ENCODE results near the gene COX4I2. TPM values are rescaled to one million over a fixed set of nuclear protein-coding genes. Genes with fewer than 3 reads are reported as not detected.
"Not testable (repeated sequence)": the region's sequence is repeated elsewhere in the genome, so short reads cannot be mapped to it uniquely, and the experiment has no call there.

Gene COX4I2
- total and polyA plus RNA-seq, 2 donors: 4.1 to 5.4 TPM

DNA sequence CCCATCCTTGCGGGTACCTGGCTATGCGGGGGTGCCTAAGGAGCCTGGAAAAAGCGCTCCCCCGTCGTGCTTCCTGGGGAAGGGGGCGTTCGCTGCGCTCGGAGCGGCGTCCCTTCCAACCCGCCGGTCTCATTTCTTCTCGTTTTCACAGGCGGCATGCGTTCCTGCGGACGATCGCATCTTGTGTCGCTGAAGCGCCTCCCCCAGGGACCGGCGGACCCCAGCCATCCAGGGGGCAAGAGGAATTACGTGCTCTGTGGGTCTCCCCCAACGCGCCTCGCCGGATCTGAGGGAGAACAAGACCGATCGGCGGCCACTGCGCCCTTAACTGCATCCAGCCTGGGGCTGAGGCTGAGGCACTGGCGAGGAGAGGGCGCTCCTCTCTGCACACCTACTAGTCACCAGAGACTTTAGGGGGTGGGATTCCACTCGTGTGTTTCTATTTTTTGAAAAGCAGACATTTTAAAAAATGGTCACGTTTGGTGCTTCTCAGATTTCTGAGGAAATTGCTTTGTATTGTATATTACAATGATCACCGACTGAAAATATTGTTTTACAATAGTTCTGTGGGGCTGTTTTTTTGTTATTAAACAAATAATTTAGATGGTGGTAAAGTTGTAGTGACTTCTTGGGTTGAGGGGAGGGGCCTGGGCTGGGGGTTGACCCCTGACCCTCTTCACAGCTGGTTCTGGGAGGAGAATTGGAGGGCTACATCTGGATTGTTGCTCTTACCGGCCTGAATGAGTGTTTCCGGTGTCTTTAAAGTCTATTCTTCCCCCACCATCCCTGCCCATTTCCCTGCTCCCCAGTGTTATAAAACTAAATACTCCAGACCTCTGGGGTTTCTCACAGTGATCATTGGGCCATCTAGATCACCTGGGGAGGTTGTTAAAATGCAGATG, 31.6 kb upstream of the COX4I2 start:
- Histone ChIP-seq H3K4me1 (ENCODE audit: control insufficient read depth in 2 of 2, insufficient read depth in 2 of 2, low read length in 2 of 2) (peaks cover 17 to 72% of the 10 kb centered on the region in 2 donors), H3K27ac (ENCODE audit: low read depth in 1 of 2, low read length in 1 of 2) (peak overlapping the region in 1 of 2 donors; percentile 21), H3K9me3 (ENCODE audit: control insufficient read depth in 2 of 2, insufficient read depth in 1 of 2, low read length in 1 of 2) (peaks cover 0 to 3% of the 10 kb centered on the region in 2 donors), H3K4me3 (ENCODE audit: low read length in 2 of 2) (peak overlapping the region; percentile 57 to 67), H3K36me3 (ENCODE audit: control insufficient read depth in 2 of 2, insufficient read depth in 2 of 2, low read length in 1 of 2) (peaks cover 0 to 2% of the 10 kb centered on the region in 2 donors), H3K27me3 (ENCODE audit: control insufficient read depth in 2 of 2, insufficient read depth in 1 of 2, low read length in 1 of 2) (peaks cover 25 to 60% of the 10 kb centered on the region in 2 donors)
- DNase-seq (ENCODE audit: low read depth in 6 of 9, low spot score in 9 of 9): peak in 1 of 9 donors; percentile 55
- 8% methylated on average over 39 of the region's 39 CpGs for WGBS

GRCh38 chr20:31606804-31607639, 30.7 kb upstream of the COX4I2 start:
- H3K9me3 ChIP-seq (ENCODE audit: control insufficient read depth in 2 of 2, insufficient read depth in 1 of 2, low read length in 1 of 2): peaks cover 0 to 3% of the 10 kb centered on the region in 2 donors
- peaks cover 25 to 60% of the 10 kb centered on the region in 2 donors for H3K27me3 ChIP-seq (ENCODE audit: control insufficient read depth in 2 of 2, insufficient read depth in 1 of 2, low read length in 1 of 2)
- H3K36me3 ChIP-seq (ENCODE audit: control insufficient read depth in 2 of 2, insufficient read depth in 2 of 2, low read length in 1 of 2): peaks cover 0 to 2% of the 10 kb centered on the region in 2 donors
- peak overlapping the region; percentile 20 to 67 for H3K4me3 ChIP-seq (ENCODE audit: low read length in 2 of 2)
- peak in 1 of 9 donors; percentile 44 for DNase-seq (ENCODE audit: low read depth in 6 of 9, low spot score in 9 of 9)
- H3K4me1 ChIP-seq (ENCODE audit: control insufficient read depth in 2 of 2, insufficient read depth in 2 of 2, low read length in 2 of 2): peaks cover 17 to 72% of the 10 kb centered on the region in 2 donors
- 92% methylated on average over 8 of the region's 8 CpGs for WGBS
- H3K27ac ChIP-seq (ENCODE audit: low read depth in 1 of 2, low read length in 1 of 2): peak overlapping the region; percentile 36 to 57

DNA sequence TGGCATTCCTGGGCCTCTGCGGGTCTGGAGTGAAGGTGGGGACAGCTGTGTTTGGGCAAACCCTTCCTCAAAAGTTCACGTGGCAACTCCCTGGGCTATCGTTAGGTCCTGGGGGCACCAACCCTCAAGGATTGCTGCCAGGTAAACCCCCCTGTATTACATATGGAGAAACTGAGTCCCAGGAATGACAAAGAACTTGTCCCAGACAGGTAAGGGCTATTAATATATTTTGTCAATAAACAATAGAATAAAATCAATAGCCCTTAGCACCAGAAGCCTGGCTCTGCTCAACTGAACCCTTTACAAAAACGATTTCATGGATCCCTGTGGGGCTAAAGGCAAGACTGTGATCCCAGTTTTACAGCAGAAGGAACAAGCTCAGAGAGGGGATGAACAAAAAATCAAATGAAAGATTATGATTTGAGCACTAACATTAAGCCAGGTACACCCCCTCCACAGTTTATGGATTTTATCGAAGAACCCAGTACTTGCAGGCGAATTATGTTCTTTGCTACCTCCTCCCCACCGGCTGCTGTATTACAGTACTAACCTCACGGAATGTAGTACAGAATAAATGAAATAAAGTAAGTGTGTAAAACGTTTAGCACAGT, 30.0 kb upstream of the COX4I2 start:
- H3K9me3 ChIP-seq (ENCODE audit: control insufficient read depth in 2 of 2, insufficient read depth in 1 of 2, low read length in 1 of 2): peaks cover 0 to 3% of the 10 kb centered on the region in 2 donors
- 86% methylated on average over 9 of the region's 9 CpGs for WGBS
- peak overlapping the region; percentile 7 to 47 for H3K27ac ChIP-seq (ENCODE audit: low read depth in 1 of 2, low read length in 1 of 2)
- peaks cover 19 to 75% of the 10 kb centered on the region in 2 donors for H3K4me1 ChIP-seq (ENCODE audit: control insufficient read depth in 2 of 2, insufficient read depth in 2 of 2, low read length in 2 of 2)
- DNase-seq (ENCODE audit: low read depth in 6 of 9, low spot score in 9 of 9): no peak
- peaks cover 25 to 55% of the 10 kb centered on the region in 2 donors for H3K27me3 ChIP-seq (ENCODE audit: control insufficient read depth in 2 of 2, insufficient read depth in 1 of 2, low read length in 1 of 2)
- H3K4me3 ChIP-seq (ENCODE audit: low read length in 2 of 2): no peak overlapping the region
- H3K36me3 ChIP-seq (ENCODE audit: control insufficient read depth in 2 of 2, insufficient read depth in 2 of 2, low read length in 1 of 2): peaks cover 0 to 2% of the 10 kb centered on the region in 2 donors

- H3K27ac ChIP-seq (ENCODE audit: low read depth in 1 of 2, low read length in 1 of 2): peak overlapping the region; percentile 28 to 47
- peak in 5 of 9 donors; percentile 65 to 85 (median 69) for DNase-seq (ENCODE audit: low read depth in 6 of 9, low spot score in 9 of 9)
- 27% methylated on average over 45 of the region's 45 CpGs for WGBS
- peaks cover 0 to 2% of the 10 kb centered on the region in 2 donors for H3K36me3 ChIP-seq (ENCODE audit: control insufficient read depth in 2 of 2, insufficient read depth in 2 of 2, low read length in 1 of 2)
- H3K27me3 ChIP-seq (ENCODE audit: control insufficient read depth in 2 of 2, insufficient read depth in 1 of 2, low read length in 1 of 2): peaks cover 25 to 49% of the 10 kb centered on the region in 2 donors
- H3K4me1 ChIP-seq (ENCODE audit: control insufficient read depth in 2 of 2, insufficient read depth in 2 of 2, low read length in 2 of 2): peaks cover 19 to 68% of the 10 kb centered on the region in 2 donors
- peaks cover 0 to 3% of the 10 kb centered on the region in 2 donors for H3K9me3 ChIP-seq (ENCODE audit: control insufficient read depth in 2 of 2, insufficient read depth in 1 of 2, low read length in 1 of 2)
- peak overlapping the region in 1 of 2 donors; percentile 1 for H3K4me3 ChIP-seq (ENCODE audit: low read length in 2 of 2)
Measured at GRCh38 chr20:31608251-31608945, 29.3 kb upstream of the COX4I2 start.

GRCh38 chr20:31612271-31612640, 25.5 kb upstream of the COX4I2 start:
- H3K4me3 ChIP-seq (ENCODE audit: low read length in 2 of 2); DNase-seq (ENCODE audit: low read depth in 6 of 9, low spot score in 9 of 9); H3K9me3 ChIP-seq (ENCODE audit: control insufficient read depth in 2 of 2, insufficient read depth in 1 of 2, low read length in 1 of 2); H3K27ac ChIP-seq (ENCODE audit: low read depth in 1 of 2, low read length in 1 of 2); H3K36me3 ChIP-seq (ENCODE audit: control insufficient read depth in 2 of 2, insufficient read depth in 2 of 2, low read length in 1 of 2): not testable (repeated sequence)
- Histone ChIP-seq H3K27me3 (ENCODE audit: control insufficient read depth in 2 of 2, insufficient read depth in 1 of 2, low read length in 1 of 2) (peaks cover 8 to 12% of the 10 kb centered on the region in 2 donors), H3K4me1 (ENCODE audit: control insufficient read depth in 2 of 2, insufficient read depth in 2 of 2, low read length in 2 of 2) (peaks cover 10 to 33% of the 10 kb centered on the region in 2 donors)
- WGBS: 95% methylated on average over 12 of the region's 12 CpGs

GRCh38 chr20:31615416-31615815, 22.3 kb upstream of the COX4I2 start:
- WGBS: 98% methylated on average over 8 of the region's 8 CpGs
- no peaks in the 10 kb centered on the region for H3K27me3 ChIP-seq (ENCODE audit: control insufficient read depth in 2 of 2, insufficient read depth in 1 of 2, low read length in 1 of 2)

DNA sequence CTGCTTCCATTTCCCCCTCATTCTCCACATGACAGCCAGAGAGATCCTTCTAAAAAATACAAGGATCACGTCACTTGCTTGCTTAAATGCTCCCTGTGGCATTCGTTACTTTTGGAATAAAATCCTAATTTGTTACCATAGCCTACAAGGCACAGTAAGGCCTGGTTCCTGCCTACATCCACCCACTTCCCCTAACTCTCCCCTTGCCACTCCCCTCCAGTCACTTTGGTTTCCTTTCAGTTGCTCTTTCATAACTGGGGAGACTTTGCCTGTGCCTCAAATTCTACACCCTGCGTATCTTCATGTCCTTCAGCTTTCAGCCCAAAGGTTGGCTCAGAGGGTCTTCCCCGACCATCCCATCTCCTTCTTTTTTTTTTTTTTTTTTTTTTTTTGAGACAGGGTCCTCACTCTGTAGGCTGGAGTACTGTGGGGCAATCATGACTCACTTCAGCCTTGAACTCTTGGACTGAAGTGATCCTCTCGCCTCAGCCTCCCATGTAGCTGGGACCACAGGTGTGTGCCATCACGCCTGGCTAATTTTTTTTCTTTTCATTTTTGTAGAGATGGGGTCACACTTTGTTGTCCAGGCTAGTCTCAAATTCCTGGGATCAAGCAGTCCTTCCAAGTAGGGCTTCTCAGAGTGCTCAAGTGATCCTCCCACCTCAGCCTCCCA, 20.1 kb upstream of the COX4I2 start:
- Histone ChIP-seq H3K4me1 (ENCODE audit: control insufficient read depth in 2 of 2, insufficient read depth in 2 of 2, low read length in 2 of 2) (peaks cover 2% of the 10 kb centered on the region in 2 donors), H3K27ac (ENCODE audit: low read depth in 1 of 2, low read length in 1 of 2) (peak overlapping the region in 1 of 2 donors; percentile 52), H3K4me3 (ENCODE audit: low read length in 2 of 2) (no peak overlapping the region), H3K27me3 (ENCODE audit: control insufficient read depth in 2 of 2, insufficient read depth in 1 of 2, low read length in 1 of 2) (no peaks in the 10 kb centered on the region), H3K36me3 (ENCODE audit: control insufficient read depth in 2 of 2, insufficient read depth in 2 of 2, low read length in 1 of 2) (no peaks in the 10 kb centered on the region), H3K9me3 (ENCODE audit: control insufficient read depth in 2 of 2, insufficient read depth in 1 of 2, low read length in 1 of 2) (no peaks in the 10 kb centered on the region)
- 67% methylated on average over 6 of the region's 6 CpGs for WGBS
- DNase-seq (ENCODE audit: low read depth in 6 of 9, low spot score in 9 of 9): no peak

More at GRCh38 chr20:31615416-31615815, 22.3 kb upstream of the COX4I2 start:
- Histone ChIP-seq H3K4me1 (ENCODE audit: control insufficient read depth in 2 of 2, insufficient read depth in 2 of 2, low read length in 2 of 2) (peaks cover 2 to 11% of the 10 kb centered on the region in 2 donors), H3K9me3 (ENCODE audit: control insufficient read depth in 2 of 2, insufficient read depth in 1 of 2, low read length in 1 of 2) (no peaks in the 10 kb centered on the region), H3K4me3 (ENCODE audit: low read length in 2 of 2) (no peak overlapping the region), H3K27ac (ENCODE audit: low read depth in 1 of 2, low read length in 1 of 2) (no peak overlapping the region), H3K36me3 (ENCODE audit: control insufficient read depth in 2 of 2, insufficient read depth in 2 of 2, low read length in 1 of 2) (no peaks in the 10 kb centered on the region)
- DNase-seq (ENCODE audit: low read depth in 6 of 9, low spot score in 9 of 9): no peak

GRCh38 chr20:31620246-31620645, 17.5 kb upstream of the COX4I2 start:
- Histone ChIP-seq H3K4me1 (ENCODE audit: control insufficient read depth in 2 of 2, insufficient read depth in 2 of 2, low read length in 2 of 2) (no peaks in the 10 kb centered on the region), H3K27me3 (ENCODE audit: control insufficient read depth in 2 of 2, insufficient read depth in 1 of 2, low read length in 1 of 2) (no peaks in the 10 kb centered on the region), H3K4me3 (ENCODE audit: low read length in 2 of 2) (no peak overlapping the region), H3K27ac (ENCODE audit: low read depth in 1 of 2, low read length in 1 of 2) (no peak overlapping the region), H3K36me3 (ENCODE audit: control insufficient read depth in 2 of 2, insufficient read depth in 2 of 2, low read length in 1 of 2) (no peaks in the 10 kb centered on the region), H3K9me3 (ENCODE audit: control insufficient read depth in 2 of 2, insufficient read depth in 1 of 2, low read length in 1 of 2) (no peaks in the 10 kb centered on the region)
- WGBS: 93% methylated on average over 3 of the region's 3 CpGs
- no peak for DNase-seq (ENCODE audit: low read depth in 6 of 9, low spot score in 9 of 9)

Data from thymus (tissue), 11 donors.